Measurements from ENCODE around the gene ITGA5. TPM values are rescaled to one million over a fixed set of nuclear protein-coding genes. Genes with fewer than 3 reads are reported as not detected.

The ITGA5 gene
- total and polyA plus RNA-seq, 2 of the 13 experiments (the other 11 are each of a cell fraction or from before 2014, with no cell fraction given), result 0.20 to 0.40 TPM

DNA sequence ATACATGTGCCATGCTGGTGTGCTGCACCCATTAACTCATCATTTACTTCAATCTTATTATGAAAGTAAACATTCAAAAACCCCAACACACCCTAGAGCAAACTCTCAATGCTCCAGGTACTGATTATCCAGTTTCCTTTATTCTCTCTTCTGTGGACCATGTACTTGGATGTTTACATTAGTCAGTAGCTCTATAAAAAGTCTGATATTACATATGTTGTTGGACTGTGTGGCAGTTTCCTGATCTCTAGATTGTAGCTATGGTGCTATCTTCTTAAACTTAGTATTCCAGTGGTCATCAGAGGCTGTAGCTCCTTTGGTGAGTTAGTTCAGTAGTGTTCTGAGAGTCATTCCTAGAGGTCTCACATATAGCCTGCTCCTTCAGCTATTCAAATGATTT lies 25.1 kb upstream of the ITGA5 start:
- Histone ChIP-seq H3K4me2 (ENCODE audit: low read depth, low read length) (no peak overlapping the region), H4K20me1 (ENCODE audit: insufficient read depth, low read length) (no peaks in the 10 kb centered on the region; the same call in 1 of the 2 replicates), H3K27me3 (ENCODE audit: control insufficient read depth in 1 of 2, insufficient read depth in 2 of 2, low read length in 2 of 2) (no peaks in the 10 kb centered on the region), H2AFZ (ENCODE audit: low read length) (no peak overlapping the region), H3K9me3 (ENCODE audit: low read length) (no peaks in the 10 kb centered on the region), H3K36me3 (replicated peaks in 1 of 2; ENCODE audit: control insufficient read depth in 1 of 2, insufficient read depth in 2 of 2, low read length in 2 of 2) (no peaks in the 10 kb centered on the region), H3K27ac (ENCODE audit: extremely low read length, insufficient read depth, low read length) (no peak overlapping the region), H3K9ac (ENCODE audit: insufficient read depth, low read depth, low read length) (no peak overlapping the region), H3K4me3 (replicated peaks in 1 of 3; ENCODE audit: insufficient read depth in 1 of 3, low read depth in 2 of 3, low read length in 3 of 3) (no peak overlapping the region), H3K79me2 (ENCODE audit: insufficient read depth, low read length) (no peaks in the 10 kb centered on the region), H3K4me1 (ENCODE audit: insufficient read depth, low read length) (peaks cover 6% of the 10 kb centered on the region; the same call in 1 of the 2 replicates)
- no TSS peak for BruUV-seq (replicated peaks)
- intact Hi-C loops (cut with micrococcal nuclease; ENCODE audit: unreplicated experiment) (no loop called here), in situ Hi-C loops (cut with HindIII; ENCODE audit: extremely low pct_ligation_motif_present, low pct_unique_long_range_greater_than_20kb) (no loop called here)
- TF ChIP-seq GATAD1 (CRISPR knock-in tag; IDR thresholded peaks at IDR 0.05) (no peak), ZNF33B (CRISPR knock-in tag; IDR thresholded peaks at IDR 0.05) (no peak), RCOR2 (CRISPR knock-in tag; IDR thresholded peaks at IDR 0.05) (no peak), ZFP90 (CRISPR knock-in tag; IDR thresholded peaks at IDR 0.05; ENCODE audit: borderline replicate concordance) (no peak), HNRNPUL1 (IDR thresholded peaks at IDR 0.05; ENCODE audit: low read depth, low read length) (no peak), CENPT (CRISPR knock-in tag; IDR thresholded peaks at IDR 0.05; ENCODE audit: low read depth) (no peak), NFAT5 (CRISPR knock-in tag; IDR thresholded peaks at IDR 0.05) (no peak), ZBTB46 (CRISPR knock-in tag; IDR thresholded peaks at IDR 0.05; ENCODE audit: borderline replicate concordance) (no peak), ZNF619 (CRISPR knock-in tag; IDR thresholded peaks at IDR 0.05) (no peak), ZNF792 (CRISPR knock-in tag; IDR thresholded peaks at IDR 0.05) (no peak), ZNF44 (CRISPR knock-in tag; IDR thresholded peaks at IDR 0.05) (no peak), ZKSCAN8 (CRISPR knock-in tag; IDR thresholded peaks at IDR 0.05; ENCODE audit: borderline replicate concordance) (no peak)
- TF ChIP-seq, protein P1, sequence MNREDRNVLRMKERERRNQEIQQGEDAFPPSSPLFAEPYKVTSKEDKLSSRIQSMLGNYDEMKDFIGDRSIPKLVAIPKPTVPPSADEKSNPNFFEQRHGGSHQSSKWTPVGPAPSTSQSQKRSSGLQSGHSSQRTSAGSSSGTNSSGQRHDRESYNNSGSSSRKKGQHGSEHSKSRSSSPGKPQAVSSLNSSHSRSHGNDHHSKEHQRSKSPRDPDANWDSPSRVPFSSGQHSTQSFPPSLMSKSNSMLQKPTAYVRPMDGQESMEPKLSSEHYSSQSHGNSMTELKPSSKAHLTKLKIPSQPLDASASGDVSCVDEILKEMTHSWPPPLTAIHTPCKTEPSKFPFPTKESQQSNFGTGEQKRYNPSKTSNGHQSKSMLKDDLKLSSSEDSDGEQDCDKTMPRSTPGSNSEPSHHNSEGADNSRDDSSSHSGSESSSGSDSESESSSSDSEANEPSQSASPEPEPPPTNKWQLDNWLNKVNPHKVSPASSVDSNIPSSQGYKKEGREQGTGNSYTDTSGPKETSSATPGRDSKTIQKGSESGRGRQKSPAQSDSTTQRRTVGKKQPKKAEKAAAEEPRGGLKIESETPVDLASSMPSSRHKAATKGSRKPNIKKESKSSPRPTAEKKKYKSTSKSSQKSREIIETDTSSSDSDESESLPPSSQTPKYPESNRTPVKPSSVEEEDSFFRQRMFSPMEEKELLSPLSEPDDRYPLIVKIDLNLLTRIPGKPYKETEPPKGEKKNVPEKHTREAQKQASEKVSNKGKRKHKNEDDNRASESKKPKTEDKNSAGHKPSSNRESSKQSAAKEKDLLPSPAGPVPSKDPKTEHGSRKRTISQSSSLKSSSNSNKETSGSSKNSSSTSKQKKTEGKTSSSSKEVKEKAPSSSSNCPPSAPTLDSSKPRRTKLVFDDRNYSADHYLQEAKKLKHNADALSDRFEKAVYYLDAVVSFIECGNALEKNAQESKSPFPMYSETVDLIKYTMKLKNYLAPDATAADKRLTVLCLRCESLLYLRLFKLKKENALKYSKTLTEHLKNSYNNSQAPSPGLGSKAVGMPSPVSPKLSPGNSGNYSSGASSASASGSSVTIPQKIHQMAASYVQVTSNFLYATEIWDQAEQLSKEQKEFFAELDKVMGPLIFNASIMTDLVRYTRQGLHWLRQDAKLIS (CRISPR knock-in tag; IDR thresholded peaks at IDR 0.05), result no peak
- ATAC-seq (no peak), FAIRE-seq (no peak), DNase-seq (ENCODE audit: low spot score) (no peak)
- ChIA-PET CTCF (ENCODE audit: low intra/inter-chr PET ratio, low total read pairs) (no interaction called here), POLR2A (no interaction called here)
